ENCODE data around the gene FAM168A.

The FAM168A gene

GRCh38 chr11:73420136-73420535, 177.8 kb downstream of the FAM168A start:
- DNase-seq = no peak

- DNase-seq = no peak
These were observed 181.1 kb downstream of the FAM168A start for GRCh38 chr11:73416786-73417185.

GRCh38 chr11:73415854-73416615, 181.9 kb downstream of the FAM168A start:
- no peak for DNase-seq

DNA sequence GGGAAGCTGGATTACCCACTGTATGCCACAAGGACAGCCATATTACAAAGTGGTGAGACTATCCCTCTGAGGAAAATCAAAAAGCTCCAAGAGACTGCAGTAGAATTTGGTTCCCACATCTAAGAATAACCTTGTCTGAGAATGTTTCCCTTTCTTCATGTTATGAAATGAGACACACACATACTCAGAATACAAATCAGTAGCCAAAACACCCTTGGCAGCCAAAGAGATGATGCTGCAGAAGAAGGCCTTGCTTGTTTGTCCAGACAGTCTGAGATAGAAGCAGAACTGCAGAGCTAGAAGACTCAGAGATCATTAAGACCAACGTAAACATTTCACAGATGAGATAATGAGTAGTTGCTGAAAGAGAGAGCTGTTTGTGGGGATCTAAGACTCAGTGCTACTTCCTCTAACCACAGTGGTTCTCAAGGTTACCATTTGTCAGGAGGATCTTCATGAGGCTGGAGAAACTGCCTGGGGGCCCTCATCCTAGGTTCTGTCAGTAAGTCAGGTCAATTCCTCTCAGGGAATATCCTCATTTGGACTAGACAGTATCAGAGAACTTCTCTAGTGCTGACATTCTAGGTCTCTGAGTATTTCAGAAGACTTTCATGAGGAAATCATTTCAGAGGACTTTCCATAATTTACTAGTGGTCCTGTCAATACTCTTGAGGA, 182.8 kb downstream of the FAM168A start:
- DNase-seq = no peak

GRCh38 chr11:73413256-73413655, 184.7 kb downstream of the FAM168A start:
- no peak for DNase-seq

- DNase-seq = no peak
These were observed 185.6 kb downstream of the FAM168A start for GRCh38 chr11:73412308-73412707.

GRCh38 chr11:73411031-73411430, 186.9 kb downstream of the FAM168A start:
- no peak for DNase-seq

DNA sequence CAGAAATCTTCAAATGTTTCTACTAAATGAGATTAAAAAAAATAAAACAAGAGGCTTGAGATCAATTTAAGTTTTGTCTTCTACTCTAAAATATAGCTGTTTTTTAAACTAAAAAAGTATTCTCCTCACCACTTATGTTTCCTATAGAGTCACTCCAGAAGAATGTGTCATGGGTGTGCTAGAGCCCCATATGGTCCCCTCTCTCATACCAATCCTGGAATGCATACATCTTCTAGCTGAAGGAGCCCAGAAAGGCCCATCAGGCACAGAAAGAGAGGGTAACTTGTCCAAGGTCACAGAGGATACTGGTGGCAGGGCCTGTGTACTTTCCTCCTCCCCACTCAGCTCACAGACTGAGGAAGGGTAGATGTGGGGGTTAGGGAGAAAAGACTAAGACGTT, 187.3 kb downstream of the FAM168A start:
- no peak for DNase-seq

DNA sequence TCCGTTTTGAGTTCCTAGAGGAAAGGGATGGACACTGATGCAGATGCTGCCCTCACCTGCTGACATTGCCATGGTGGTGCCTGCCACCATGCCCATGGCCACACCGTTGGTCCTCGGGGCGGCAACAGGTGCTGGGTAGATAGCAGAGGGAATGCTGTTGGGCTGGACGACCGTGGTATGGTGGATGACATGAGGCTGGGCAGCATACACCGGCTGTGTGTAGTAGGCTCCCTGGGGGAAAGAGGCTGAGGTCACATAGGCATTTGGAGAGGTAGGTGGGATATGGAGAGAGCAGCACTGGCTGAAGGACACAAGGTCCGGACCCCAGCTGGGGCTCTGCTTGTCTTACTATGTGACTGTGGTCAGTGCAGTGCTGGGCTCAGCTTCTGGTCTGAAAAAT, 188.5 kb downstream of the FAM168A start:
- no peak for DNase-seq

GRCh38 chr11:73406619-73407018, 191.3 kb downstream of the FAM168A start:
- DNase-seq = no peak

- DNase-seq = no peak
These were observed 191.8 kb downstream of the FAM168A start for GRCh38 chr11:73406131-73406530.

DNA sequence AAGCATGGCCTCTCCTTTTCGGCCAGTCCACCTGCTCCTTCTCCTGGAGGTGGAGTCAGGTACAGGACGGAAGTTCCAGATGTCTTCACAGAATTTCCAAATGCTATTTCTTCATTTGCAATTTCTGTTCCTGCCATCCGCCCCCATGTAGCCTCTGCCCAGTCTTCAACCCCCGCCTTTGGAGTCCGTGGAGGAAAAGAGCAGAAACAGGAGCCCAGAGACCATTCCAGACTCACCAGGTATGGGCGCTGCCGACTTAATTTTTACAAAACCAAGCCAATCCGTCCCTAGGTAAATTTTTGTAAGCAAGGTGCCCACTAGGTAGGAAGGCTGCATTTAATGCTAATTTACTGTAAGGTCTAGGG, 192.8 kb downstream of the FAM168A start:
- no peak for DNase-seq

- DNase-seq = no peak
These were observed 193.3 kb downstream of the FAM168A start for GRCh38 chr11:73404506-73405145.

DNA sequence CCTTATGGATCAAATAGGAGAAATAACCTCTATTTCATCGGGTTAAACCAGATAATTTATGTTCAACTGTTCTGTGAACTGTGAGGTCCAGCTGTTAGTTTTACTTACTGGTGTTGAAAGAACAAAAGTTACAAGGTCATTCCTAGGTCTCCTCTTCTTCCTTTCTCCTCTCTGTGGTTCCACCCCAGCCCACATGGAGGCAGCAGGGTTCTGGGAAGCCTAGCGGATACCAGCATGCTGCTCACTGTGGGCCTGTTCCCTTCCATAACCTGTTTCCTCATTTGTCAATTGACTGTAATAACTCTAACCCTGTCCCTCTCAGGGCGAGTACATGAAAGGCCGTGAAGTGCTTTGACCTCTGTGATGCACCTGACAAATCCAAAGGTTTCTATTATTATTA, 193.9 kb downstream of the FAM168A start:
- no peak for DNase-seq

- no peak for DNase-seq
These were observed 194.4 kb downstream of the FAM168A start for GRCh38 chr11:73403541-73403940.

GRCh38 chr11:73402834-73403185, 195.1 kb downstream of the FAM168A start:
- no peak for DNase-seq

- DNase-seq = no peak
These were observed 195.7 kb downstream of the FAM168A start for GRCh38 chr11:73401924-73402833.

GRCh38 chr11:73401217-73401923, 196.5 kb downstream of the FAM168A start:
- DNase-seq = no peak

- no peak for DNase-seq
These were observed 197.6 kb downstream of the FAM168A start for GRCh38 chr11:73400293-73400692.

GRCh38 chr11:73399636-73400035, 198.3 kb downstream of the FAM168A start:
- no peak for DNase-seq

- DNase-seq = no peak
These were observed 198.7 kb downstream of the FAM168A start for GRCh38 chr11:73399159-73399590.

- no peak for DNase-seq
These were observed 199.2 kb downstream of the FAM168A start for GRCh38 chr11:73398721-73399120.
